ENCODE measurements around the gene EML1.
A peak's percentile ranks its signal among the peaks of the same experiment; 100 is the strongest.

Gene EML1

GRCh38 chr14:99779751-99780150, 13.5 kb upstream of the EML1 start:
- no peak for DNase-seq (ENCODE audit: low spot score)

- no peak for DNase-seq (ENCODE audit: low spot score)
Measured at GRCh38 chr14:99780690-99781089, 12.5 kb upstream of the EML1 start.

DNA sequence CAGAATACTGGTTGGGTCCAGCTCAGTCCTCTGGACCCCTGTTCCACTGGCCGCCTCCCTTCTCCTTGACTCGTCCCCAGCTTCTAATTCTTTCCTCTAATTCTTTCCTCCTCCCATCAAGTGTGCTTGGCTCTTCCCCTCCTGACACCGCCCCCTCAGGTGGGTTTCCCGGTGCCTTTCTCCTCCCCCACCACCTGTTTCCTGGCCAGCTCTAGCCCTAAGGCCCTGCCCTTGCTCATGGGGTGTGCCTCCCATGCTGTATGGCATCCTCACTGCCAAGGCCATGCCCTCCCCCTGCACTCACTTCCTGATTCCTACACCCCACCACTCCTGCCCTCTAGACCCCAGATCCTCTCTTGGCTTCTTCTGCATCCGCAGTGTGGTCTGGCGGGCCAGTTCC, 12.1 kb upstream of the EML1 start:
- DNase-seq (ENCODE audit: low spot score), result no peak

- no peak for DNase-seq (ENCODE audit: low spot score)
Measured at GRCh38 chr14:99781853-99782610, 11.2 kb upstream of the EML1 start.

DNA sequence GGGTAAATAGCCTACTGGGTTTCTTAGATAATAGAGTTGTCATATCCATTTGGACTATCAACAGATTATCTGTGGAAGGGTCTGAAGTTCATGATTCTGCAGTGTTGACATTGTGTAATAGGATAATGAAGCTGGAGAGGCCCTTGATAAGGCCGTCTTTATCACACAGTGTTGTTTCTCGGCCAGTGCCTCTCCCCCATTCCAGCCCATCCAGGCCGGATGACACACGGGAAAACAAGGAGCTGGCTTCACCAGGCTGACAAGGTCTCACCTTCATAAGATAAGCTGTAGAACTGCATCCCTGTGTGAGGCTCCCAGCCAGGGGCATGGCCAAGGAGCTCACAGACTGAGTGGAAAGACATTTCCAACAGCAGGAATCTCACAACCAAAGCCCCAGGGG, 8.7 kb upstream of the EML1 start:
- DNase-seq (ENCODE audit: low spot score), result no peak

GRCh38 chr14:99785426-99785825, 7.8 kb upstream of the EML1 start:
- no peak for DNase-seq (ENCODE audit: low spot score)

DNA sequence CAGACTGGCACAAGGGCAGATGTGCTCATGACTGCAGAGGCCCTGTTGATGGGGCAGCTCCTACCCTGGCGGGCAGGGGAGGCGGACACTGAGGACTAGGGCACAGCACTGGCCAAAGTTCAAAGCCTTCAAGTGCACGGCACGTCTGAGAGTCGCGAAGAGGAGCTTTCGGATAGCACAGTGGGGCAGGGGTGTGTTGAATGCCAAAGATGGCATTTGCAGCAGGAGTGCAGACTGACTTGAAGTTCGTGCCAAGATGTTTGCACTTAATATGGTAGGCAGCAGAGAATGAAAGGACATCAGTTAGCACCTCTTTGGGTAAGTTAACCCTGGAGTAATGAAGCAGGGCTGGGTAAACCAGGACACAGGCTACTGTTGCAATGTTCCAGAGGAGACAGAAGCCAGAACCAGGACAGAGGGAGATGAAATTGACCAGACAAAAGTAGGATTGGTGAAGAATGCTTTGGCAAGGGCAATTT, 6.7 kb upstream of the EML1 start:
- DNase-seq (ENCODE audit: low spot score), result no peak

- DNase-seq (ENCODE audit: low spot score), result no peak
Measured at GRCh38 chr14:99788713-99789112, 4.5 kb upstream of the EML1 start.

DNA sequence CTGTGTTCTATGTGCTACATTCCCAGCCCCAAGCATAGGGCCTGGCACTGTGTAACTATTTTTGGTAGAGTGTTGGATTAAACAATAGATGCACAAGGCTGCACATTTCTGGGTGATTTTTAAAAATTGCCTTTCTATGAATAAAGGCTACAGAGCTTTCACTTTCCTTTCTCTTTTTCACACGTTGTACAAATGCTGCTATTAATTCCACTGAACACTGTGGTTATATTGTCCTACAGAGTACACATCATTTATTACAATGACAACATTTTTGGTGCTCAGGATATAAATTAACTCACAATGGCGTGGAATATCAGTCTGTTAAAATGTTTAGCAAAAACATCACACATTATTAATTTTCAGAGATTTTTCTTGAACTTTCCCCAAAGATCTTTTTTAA, 3.6 kb upstream of the EML1 start:
- no peak for DNase-seq (ENCODE audit: low spot score)

GRCh38 chr14:99790201-99790977, 2.8 kb upstream of the EML1 start:
- DNase-seq (ENCODE audit: low spot score), result no peak

DNA sequence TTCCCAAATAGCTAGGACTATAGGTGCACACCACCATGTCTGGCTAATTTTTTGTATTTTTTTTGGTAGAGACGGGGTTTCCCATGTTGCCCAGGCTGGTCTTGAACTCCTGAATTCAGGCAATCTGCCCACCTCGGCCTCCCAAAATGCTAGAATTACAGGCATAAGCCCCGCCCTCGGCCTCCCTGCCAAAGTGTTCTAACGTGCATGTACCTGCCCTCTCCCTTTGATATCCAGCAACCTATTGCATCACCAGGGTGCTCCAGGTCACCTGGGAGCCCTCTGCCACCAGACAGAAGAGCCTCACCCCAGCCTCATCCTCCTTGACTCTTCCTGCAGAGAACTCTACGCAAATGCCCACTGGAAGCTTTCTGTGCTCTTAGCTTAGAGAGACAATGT, 2.2 kb upstream of the EML1 start:
- DNase-seq (ENCODE audit: low spot score), result no peak

DNA sequence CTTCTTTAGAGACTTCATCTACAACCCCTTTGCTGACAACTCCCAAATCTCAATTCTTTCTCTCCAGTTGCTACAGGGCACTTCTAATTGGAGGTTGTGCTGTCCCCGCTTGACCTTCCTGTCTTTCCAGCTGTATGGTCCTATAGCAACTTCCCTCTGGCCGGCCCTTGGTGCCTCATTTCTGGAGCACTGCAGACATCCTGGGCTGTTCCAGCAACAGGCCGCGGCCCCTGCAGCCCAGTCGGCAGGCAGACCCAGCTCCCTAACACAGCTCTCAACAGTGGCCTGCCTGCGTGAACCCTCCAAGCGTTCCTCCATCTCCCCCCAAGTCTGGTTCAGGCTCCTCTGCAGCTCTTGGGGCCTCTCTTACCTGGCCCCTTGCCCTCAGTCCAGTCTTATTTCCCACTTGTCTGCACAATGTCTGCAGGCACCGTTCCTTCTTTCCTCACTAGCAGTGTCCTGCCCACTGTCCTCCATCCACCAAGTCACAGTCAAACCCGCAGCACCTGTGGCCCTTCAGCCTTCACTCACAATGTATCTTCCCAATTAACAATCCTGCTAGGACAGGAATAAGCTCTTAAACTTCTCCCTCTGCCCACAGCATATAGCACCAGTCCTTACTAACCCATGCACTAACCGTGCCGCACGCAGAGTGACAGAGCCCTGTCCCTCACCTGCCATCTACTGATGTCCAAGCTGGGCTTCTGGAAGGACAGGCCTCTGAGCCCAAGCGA, 1.6 kb upstream of the EML1 start:
- no peak for DNase-seq (ENCODE audit: low spot score)

GRCh38 chr14:99792210-99792535, 1.0 kb upstream of the EML1 start:
- DNase-seq (ENCODE audit: low spot score), result no peak

DNA sequence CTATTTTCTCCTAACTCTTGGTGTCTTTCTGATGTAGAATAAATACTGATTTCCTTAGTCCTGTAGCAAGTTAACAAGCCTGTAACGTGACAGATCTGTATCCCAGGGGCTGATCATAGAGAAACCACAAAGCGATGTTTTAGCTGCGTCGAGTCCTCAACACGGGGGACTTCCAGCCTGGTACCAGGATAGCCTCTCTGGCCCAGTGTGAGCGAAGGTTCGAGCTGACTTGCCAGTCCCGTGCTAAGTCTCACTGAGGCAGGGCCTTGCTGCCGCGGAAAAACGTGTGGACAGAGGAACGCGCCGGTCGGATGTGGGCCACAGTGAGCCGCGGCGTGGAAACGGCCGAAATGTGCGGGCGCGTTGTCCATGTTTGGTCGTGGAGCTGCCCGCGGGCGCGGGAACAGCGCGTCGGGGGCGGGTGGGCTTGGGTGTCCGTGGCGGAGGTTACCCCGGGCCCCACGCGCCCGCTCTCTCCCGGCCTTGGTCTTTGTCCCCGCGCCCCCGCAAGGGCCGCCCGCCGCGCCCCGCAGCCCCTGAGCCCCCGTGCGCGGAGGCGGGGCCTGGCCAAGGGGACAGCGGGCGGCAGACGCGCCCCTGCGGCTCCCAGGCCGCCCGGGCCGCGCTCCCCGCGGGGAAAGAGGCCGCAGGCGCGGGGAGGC, 531 bp upstream of the EML1 start:
- DNase-seq (ENCODE audit: low spot score), result peak; percentile 49

GRCh38 chr14:99794151-99794780, 1.1 kb downstream of the EML1 start:
- DNase-seq (ENCODE audit: low spot score), result no peak

DNA sequence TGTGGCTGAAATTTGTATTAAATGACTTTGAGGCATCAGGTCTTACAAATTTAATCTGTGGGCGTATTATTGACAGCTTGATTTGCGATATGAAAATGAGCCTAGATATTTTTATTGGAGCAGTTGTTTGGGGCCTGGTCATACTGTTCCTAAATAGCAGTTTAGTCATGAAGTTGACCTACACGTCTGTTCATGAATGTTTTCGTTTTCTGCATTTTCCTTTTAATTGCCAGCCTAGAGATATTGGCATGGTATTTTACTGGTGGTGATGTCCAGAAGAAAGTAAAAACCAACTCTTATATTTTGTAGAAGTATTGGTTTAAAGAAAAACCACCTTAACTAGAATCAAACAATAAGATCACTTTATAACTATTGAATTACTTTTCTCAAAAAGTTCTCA, 1.8 kb downstream of the EML1 start:
- DNase-seq (ENCODE audit: low spot score), result no peak

DNA sequence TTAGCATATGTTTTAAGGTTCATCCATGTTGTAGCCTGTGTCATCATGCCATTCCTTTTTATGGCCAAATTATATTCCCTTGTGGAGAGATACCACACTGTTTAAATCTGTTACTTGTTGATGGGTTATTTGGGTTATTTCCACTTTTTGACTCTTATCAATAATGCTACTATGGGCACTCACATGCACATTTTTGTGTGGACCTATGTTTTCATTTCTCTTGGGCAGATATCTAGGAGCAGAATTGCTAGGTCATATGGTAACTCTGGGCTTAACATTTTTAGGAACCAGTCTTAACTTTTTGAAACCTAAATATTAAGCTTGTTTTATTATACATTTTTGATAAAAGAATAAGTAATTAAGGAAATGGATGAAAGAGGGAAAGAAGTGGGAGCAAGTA, 4.0 kb downstream of the EML1 start:
- no peak for DNase-seq (ENCODE audit: low spot score)

DNA sequence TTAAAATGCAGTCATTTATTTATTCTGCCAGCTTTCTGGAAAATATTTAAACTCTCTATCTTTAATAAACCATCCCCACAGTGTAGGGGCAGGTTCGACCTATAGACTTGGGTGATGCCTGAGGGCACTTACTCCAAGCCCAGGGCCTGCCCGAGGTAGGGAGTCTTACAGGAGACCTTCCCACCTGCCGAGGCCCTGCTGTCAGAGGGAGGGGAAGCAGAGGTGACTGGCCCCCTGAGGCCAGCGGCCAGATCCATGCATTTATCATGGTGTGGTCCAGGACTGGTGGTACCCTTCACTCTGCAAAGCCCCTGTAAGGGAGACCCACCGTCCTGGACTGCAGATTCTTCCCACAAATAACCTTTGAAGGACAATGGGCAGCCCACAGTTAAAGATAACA, 7.6 kb downstream of the EML1 start:
- no peak for DNase-seq (ENCODE audit: low spot score)

DNA sequence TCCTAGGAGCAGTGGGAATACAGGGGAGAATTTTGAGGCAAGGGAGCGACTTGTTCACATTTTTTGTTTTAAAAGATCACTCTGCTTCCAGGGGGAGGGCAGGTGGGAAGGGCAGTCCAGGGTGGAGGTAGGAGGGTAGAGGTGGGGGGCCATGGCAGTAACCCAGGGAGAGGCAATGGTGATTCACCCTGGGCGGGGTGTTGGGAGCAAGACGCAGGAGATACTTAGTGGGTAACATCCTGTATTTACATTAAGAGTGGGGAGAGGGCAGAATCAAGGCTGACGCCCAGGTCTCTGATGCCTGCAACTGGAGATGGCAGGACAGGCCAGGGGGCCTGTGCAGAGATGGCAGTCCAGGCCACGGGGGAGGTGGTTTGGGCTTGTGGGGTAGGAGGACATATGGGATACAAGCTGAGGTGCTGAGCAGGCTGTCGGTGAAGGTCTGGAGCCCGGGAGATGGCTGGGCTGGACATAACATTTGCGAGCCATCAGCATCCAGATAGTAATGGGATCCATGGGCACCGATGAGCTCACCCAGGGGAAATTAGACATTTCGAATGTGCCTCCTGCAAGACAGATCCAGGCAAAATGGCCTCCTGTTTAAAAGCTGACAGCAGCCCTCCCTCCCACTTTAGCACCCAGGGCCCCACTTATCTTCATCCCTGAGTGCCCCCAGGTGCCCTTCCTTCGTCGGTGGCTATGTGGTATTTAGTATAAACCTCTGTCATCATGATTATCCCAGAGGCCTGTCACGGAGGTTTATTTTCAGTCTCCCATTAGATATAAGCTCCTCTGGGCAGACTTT, 9.3 kb downstream of the EML1 start:
- DNase-seq (ENCODE audit: low spot score), result no peak

DNA sequence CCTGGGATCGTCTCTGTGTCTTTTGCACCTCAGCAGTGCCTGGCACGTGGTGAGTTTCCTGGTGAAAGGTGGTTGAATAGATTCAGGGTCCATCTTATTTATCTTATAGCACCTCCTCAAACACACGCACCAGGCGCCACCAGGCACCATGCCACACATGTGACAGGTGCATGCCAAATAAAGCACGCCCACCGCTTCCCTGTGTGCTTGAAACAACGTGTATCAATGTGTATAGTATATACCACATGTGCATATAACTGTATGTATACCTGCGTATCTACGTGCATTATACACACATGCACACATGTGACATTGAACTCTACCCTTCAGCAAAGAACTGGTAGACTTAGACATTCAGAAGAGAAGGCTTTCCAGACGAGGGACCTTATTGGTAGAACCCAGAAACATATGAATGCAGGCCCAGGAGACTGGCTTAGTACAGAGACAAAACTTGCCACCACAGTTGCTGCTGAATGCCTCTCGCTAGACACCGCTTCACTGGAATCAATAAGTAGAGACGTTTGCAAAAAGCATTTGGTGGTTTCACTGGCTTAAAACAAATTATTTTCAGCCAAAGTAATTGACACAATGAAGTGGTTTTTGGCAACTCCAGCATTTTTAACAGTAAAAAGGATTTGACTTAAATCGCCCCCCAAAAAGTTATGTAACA, 10.0 kb downstream of the EML1 start:
- DNase-seq (ENCODE audit: low spot score), result no peak

GRCh38 chr14:99803803-99804202, 10.6 kb downstream of the EML1 start:
- DNase-seq (ENCODE audit: low spot score), result no peak
